HepG2 (cell line): ENCODE data around the gene TNFSF12. TPM values are rescaled to one million over a fixed set of nuclear protein-coding genes. Genes with fewer than 3 reads are reported as not detected.

ENCODE experiments used
- ARNT ChIP-seq: fragments of 450-650 bp; IDR thresholded peaks from 2 replicates; pipeline ENCODE4 v1.6.1; 2017
- CHD2 ChIP-seq: IDR thresholded peaks from 2 replicates; pipeline ENCODE4 v1.6.1; 2011; ENCODE audit warnings: low read depth, low read length, improper control_type of control experiment
- HNF1A ChIP-seq, 2 experiments: sonication (generic) in 1 of 2; formaldehyde crosslinking in 1 of 2; IDR thresholded peaks; 2 replicates each; pipeline versions ENCODE4 v1.4.0 to v1.6.1; 2016 to 2020; ENCODE audit warnings: borderline replicate concordance in 1 of 2, low read depth in 1 of 2, mild to moderate bottlenecking in 1 of 2, missing genetic modification reagents in 1 of 2
- ISX ChIP-seq: sonication (generic); formaldehyde crosslinking; conservative IDR thresholded peaks from 2 replicates; pipeline ENCODE4 v1.5.0; 2020; ENCODE audit warnings: missing genetic modification reagents
- JDP2 ChIP-seq: sonication (generic); formaldehyde crosslinking; IDR thresholded peaks from 2 replicates; pipeline ENCODE4 v1.8.1; 2022; ENCODE audit warnings: missing genetic modification reagents, borderline replicate concordance
- TGIF2 ChIP-seq: IDR thresholded peaks from 2 replicates; pipeline ENCODE4 v1.6.1; 2016; ENCODE audit warnings: control low read depth, missing compliant biosample characterization
- TP53 ChIP-seq: sonication (generic); formaldehyde crosslinking; conservative IDR thresholded peaks from 2 replicates; pipeline ENCODE4 v1.4.0; 2020; ENCODE audit warnings: missing genetic modification reagents
- TRIM22 ChIP-seq: fragments of 450-650 bp; IDR thresholded peaks from 2 replicates; pipeline ENCODE4 v1.6.1; 2017
- ZBTB10 ChIP-seq: sonication (generic); formaldehyde crosslinking; IDR thresholded peaks from 2 replicates; pipeline ENCODE4 v1.4.0; 2020; ENCODE audit warnings: missing genetic modification reagents, borderline replicate concordance
- ZMAT5 ChIP-seq: sonication (generic); formaldehyde crosslinking; IDR thresholded peaks from 2 replicates; pipeline ENCODE4 v1.5.0; 2020; ENCODE audit warnings: mild to moderate bottlenecking, low read depth, missing genetic modification reagents, borderline replicate concordance
- ZNF18 ChIP-seq: sonication (generic); formaldehyde crosslinking; IDR thresholded peaks from 2 replicates; pipeline ENCODE4 v1.8.0; 2022; ENCODE audit warnings: mild to moderate bottlenecking, missing genetic modification reagents; ENCODE audit not compliant: insufficient replicate concordance
- ZNF292 ChIP-seq: sonication (generic); formaldehyde crosslinking; IDR thresholded peaks from 2 replicates; pipeline ENCODE4 v1.8.1; 2022; ENCODE audit warnings: mild to moderate bottlenecking, low read depth, missing genetic modification reagents, borderline replicate concordance
- ZNF75D ChIP-seq: sonication (generic); formaldehyde crosslinking; IDR thresholded peaks from 2 replicates; pipeline ENCODE4 v1.8.1; 2023; ENCODE audit warnings: missing genetic modification reagents, mild to moderate bottlenecking, borderline replicate concordance
- ZNF772 ChIP-seq: sonication (generic); formaldehyde crosslinking; IDR thresholded peaks from 2 replicates; pipeline ENCODE4 v1.5.0; 2020; ENCODE audit warnings: mild to moderate bottlenecking, missing genetic modification reagents
- polyA plus RNA-seq, 8 experiments: library from polyadenylated mRNA; depleted of rRNA in 3 of 8; stranded (reverse) in 7 of 8; unstranded in 1 of 8; fragments of >200 nt; fragmentation: Illumina TruSeq in 4 of 8; extraction: Trizol in 4 of 8; gene quantifications; 2 replicates each; pipeline versions ENCODE4 v1.2.1 to v1.2.3, GENCODE V29; 2011 to 2016; ENCODE audit warnings: low read depth in 4 of 8, missing spikeins in 1 of 8, mixed read lengths in 1 of 8; ENCODE audit not compliant: insufficient read depth in 1 of 8
- total RNA-seq, 5 experiments: library from RNA; depleted of rRNA; stranded (reverse); fragments of >200 nt; fragmentation: Illumina TruSeq; extraction: Trizol; gene quantifications; 2 replicates each; pipeline ENCODE4 v1.2.3, GENCODE V29; 2016; ENCODE audit warnings: low read depth in 1 of 5
- TF ChIP-seq, protein P1 (sequence below): IDR thresholded peaks from 2 replicates; pipeline ENCODE4 v1.6.1; 2018; ENCODE audit warnings: missing genetic modification reagents, mild to moderate bottlenecking, missing compliant biosample characterization
- TF ChIP-seq, protein P2 (sequence below): sonication (generic); formaldehyde crosslinking; IDR thresholded peaks from 2 replicates; pipeline ENCODE4 v1.4.0; 2020; ENCODE audit warnings: mild to moderate bottlenecking, low read depth, missing genetic modification reagents

Gene TNFSF12
- total and polyA plus RNA-seq, 2 of the 13 experiments (the other 11 are each of a cell fraction or from before 2014, with no cell fraction given), result 0.93 to 7.2 TPM

GRCh38 chr17:7561589-7562207, 12.8 kb downstream of the TNFSF12 start, which contains the start of gene SENP3 (continued):
- no peak for TF ChIP-seq TGIF2 (CRISPR knock-in tag)
- no peak for TF ChIP-seq ZNF18 (CRISPR knock-in tag)
- TF ChIP-seq TRIM22, result no peak
- no peak for TF ChIP-seq ZNF292 (CRISPR knock-in tag)
- TF ChIP-seq, protein P1, sequence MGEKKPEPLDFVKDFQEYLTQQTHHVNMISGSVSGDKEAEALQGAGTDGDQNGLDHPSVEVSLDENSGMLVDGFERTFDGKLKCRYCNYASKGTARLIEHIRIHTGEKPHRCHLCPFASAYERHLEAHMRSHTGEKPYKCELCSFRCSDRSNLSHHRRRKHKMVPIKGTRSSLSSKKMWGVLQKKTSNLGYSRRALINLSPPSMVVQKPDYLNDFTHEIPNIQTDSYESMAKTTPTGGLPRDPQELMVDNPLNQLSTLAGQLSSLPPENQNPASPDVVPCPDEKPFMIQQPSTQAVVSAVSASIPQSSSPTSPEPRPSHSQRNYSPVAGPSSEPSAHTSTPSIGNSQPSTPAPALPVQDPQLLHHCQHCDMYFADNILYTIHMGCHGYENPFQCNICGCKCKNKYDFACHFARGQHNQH (CRISPR knock-in tag), result no peak
- 0 out of 2 replicates have a peak, but pooled peaks have one; percentile 48 for TF ChIP-seq CHD2
- TF ChIP-seq ZNF75D (CRISPR knock-in tag), result no peak
- no peak for TF ChIP-seq JDP2 (CRISPR knock-in tag)
- TF ChIP-seq TP53 (CRISPR knock-in tag), result no peak
- TF ChIP-seq HNF1A (IDR thresholded peaks at IDR 0.05; ENCODE audit: low read depth), result no peak
- TF ChIP-seq HNF1A (CRISPR knock-in tag; IDR thresholded peaks at IDR 0.05; ENCODE audit: borderline replicate concordance), result peak; percentile 47; the same call in 1 of the 2 replicates
- no peak; the same call in 1 of the 2 replicates for TF ChIP-seq ZNF772
- TF ChIP-seq, protein P2, sequence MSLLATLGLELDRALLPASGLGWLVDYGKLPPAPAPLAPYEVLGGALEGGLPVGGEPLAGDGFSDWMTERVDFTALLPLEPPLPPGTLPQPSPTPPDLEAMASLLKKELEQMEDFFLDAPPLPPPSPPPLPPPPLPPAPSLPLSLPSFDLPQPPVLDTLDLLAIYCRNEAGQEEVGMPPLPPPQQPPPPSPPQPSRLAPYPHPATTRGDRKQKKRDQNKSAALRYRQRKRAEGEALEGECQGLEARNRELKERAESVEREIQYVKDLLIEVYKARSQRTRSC (CRISPR knock-in tag), result no peak
- TF ChIP-seq ZBTB10, result no peak
- TF ChIP-seq ISX, result no peak
- TF ChIP-seq ZMAT5, result no peak
- TF ChIP-seq ARNT, result no peak
